ENCODE results near the gene ALKBH5. TPM values are rescaled to one million over a fixed set of nuclear protein-coding genes. Genes with fewer than 3 reads are reported as not detected.

Gene ALKBH5
- total RNA-seq, 1 experiment from 2014 or later = 119 TPM

- TF ChIP-seq EZH2 (IDR thresholded peaks at IDR 0.05; ENCODE audit: borderline replicate concordance, low read depth, low read length, poor library complexity, severe bottlenecking) (no peak), CTCF (conservative IDR thresholded peaks at IDR 0.05; ENCODE audit: low read depth, low read length) (no peak)
- BruUV-seq (replicated peaks) = TSS peak; percentile 83
- Histone ChIP-seq H3K27me3 (replicated peaks; ENCODE audit: insufficient read depth, low read depth, low read length, poor library complexity) (no peaks in the 10 kb centered on the region), H3K27ac (ENCODE audit: low read depth, low read length, poor library complexity, severe bottlenecking) (peak overlapping the region; percentile 98), H3K9me3 (ENCODE audit: low read depth, low read length, poor library complexity, severe bottlenecking) (no peaks in the 10 kb centered on the region), H3K36me3 (ENCODE audit: insufficient read depth, low read length, poor library complexity, severe bottlenecking) (no peaks in the 10 kb centered on the region), H3K4me1 (ENCODE audit: insufficient read depth, low read length, poor library complexity, severe bottlenecking) (peaks cover 24% of the 10 kb centered on the region), H3K4me3 (ENCODE audit: low read depth, low read length, poor library complexity, severe bottlenecking) (peak overlapping the region; percentile 92)
- ChIA-PET CTCF (interaction anchor here (0.7 to 0.8 kb wide), 3 partner anchors 12 to 112 kb away, joined by 3 to 10 read pairs (median 6); no protein-coding TSS in a partner anchor), POLR2A (ENCODE audit: low non-redundant PET) (interaction anchor here (0.6 kb wide), 1 partner anchor 560 kb away, joined by 9 read pairs; no protein-coding TSS in a partner anchor)
- intact Hi-C loops (cut with micrococcal nuclease; ENCODE audit: unreplicated experiment) = loop anchor here (5.0 kb wide), 1 partner anchor 180 kb away; the partner anchor contains the start of gene SHMT1
- no peak for DNase-seq (ENCODE audit: low spot score)
Measured at GRCh38 chr17:18182110-18182977, 1.3 kb upstream of the ALKBH5 start.

GRCh38 chr17:18182978-18183333, 672 bp upstream of the ALKBH5 start:
- intact Hi-C loops (cut with micrococcal nuclease; ENCODE audit: unreplicated experiment) = loop anchor here (5.0 kb wide), 1 partner anchor 179 kb away; the partner anchor contains the start of gene SHMT1
- peak; percentile 91 for DNase-seq (ENCODE audit: low spot score)

More at GRCh38 chr17:18182978-18183333, 672 bp upstream of the ALKBH5 start:
- TF ChIP-seq CTCF (conservative IDR thresholded peaks at IDR 0.05; ENCODE audit: low read depth, low read length) = no peak
- no peak for TF ChIP-seq EZH2 (IDR thresholded peaks at IDR 0.05; ENCODE audit: borderline replicate concordance, low read depth, low read length, poor library complexity, severe bottlenecking)
- Histone ChIP-seq H3K36me3 (ENCODE audit: insufficient read depth, low read length, poor library complexity, severe bottlenecking) (peaks cover 6% of the 10 kb centered on the region), H3K4me3 (ENCODE audit: low read depth, low read length, poor library complexity, severe bottlenecking) (peak overlapping the region; percentile 92), H3K4me1 (ENCODE audit: insufficient read depth, low read length, poor library complexity, severe bottlenecking) (peaks cover 30% of the 10 kb centered on the region), H3K27me3 (replicated peaks; ENCODE audit: insufficient read depth, low read depth, low read length, poor library complexity) (no peaks in the 10 kb centered on the region), H3K9me3 (ENCODE audit: low read depth, low read length, poor library complexity, severe bottlenecking) (no peaks in the 10 kb centered on the region), H3K27ac (ENCODE audit: low read depth, low read length, poor library complexity, severe bottlenecking) (peak overlapping the region; percentile 98)
- ChIA-PET CTCF (interaction anchor here (0.7 to 0.8 kb wide), 3 partner anchors 13 to 112 kb away, joined by 3 to 10 read pairs (median 6); no protein-coding TSS in a partner anchor), POLR2A (ENCODE audit: low non-redundant PET) (no interaction called here)
- BruUV-seq (replicated peaks) = no TSS peak

Measured in A673 (cell line).